H1 (cell line): ENCODE results near the gene ITIH4. TPM values are rescaled to one million over a fixed set of nuclear protein-coding genes. Genes with fewer than 3 reads are reported as not detected.

Experiments used
- TCF12 ChIP-seq: IDR thresholded peaks from 2 replicates; pipeline ENCODE4 v1.6.1; 2011; ENCODE audit warnings: low read depth, mild to moderate bottlenecking, low read length
- polyA plus RNA-seq, 7 experiments: library from polyadenylated mRNA; depleted of rRNA in 3 of 7; stranded (reverse) in 5 of 7; unstranded in 2 of 7; fragments of >200 nt in 5 of 7; fragments of 200-250 nt in 2 of 7; gene quantifications; 1 replicate in 5 of 7; 2 replicates in 1 of 7; 4 replicates in 1 of 7; pipeline versions ENCODE4 v1.2.1 to v1.2.3, GENCODE V29; 2011 to 2013; ENCODE audit warnings: missing spikeins in 2 of 7, mixed read lengths in 2 of 7
- total RNA-seq: library from RNA; stranded (reverse); fragmentation: NEBNext Ultra II Directional; extraction: Animal tissue kit (Norgen Biotek cat#: 25700); gene quantifications from 2 replicates; pipeline ENCODE4 v1.2.1, GENCODE V29; 2021

Gene ITIH4
- total and polyA plus RNA-seq, 2 of the 8 experiments (the other 6 are each of a cell fraction or from before 2014, with no cell fraction given): 3.4 to 3.7 TPM

DNA sequence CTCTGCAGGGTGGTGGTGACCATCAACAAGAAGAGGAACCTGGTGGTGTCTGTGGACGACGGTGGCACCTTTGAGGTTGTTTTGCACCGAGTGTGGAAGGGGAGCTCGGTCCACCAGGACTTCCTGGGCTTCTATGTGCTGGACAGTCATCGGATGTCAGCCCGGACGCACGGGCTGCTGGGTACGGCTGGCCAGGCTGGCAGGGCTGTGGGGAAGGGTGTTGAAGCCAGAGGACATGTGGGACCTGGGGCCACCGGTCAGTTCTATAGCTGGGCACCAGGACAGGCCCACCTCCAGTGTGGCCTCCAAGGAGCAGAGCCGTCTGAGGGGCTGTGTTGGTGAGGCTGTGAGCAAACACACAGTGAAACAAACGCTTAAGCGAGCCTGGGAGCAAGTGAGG is 39.7 kb downstream of the ITIH4 start (continued):
- TF ChIP-seq TCF12: no peak
- TF ChIP-seq, all 59 proteins: peak for 0
